Mammary epithelial cell (primary cell): ENCODE data around the gene ZNF503.

Source experiments
- EZH2 ChIP-seq: IDR thresholded peaks from 2 replicates; pipeline ENCODE4 v1.6.1; 2012; ENCODE audit warnings: low read length, inconsistent platforms, borderline replicate concordance
- TF ChIP-seq, protein P1 (sequence below), 2 donors: IDR thresholded peaks in 1 of 2; conservative IDR thresholded peaks in 1 of 2; 2 replicates each; pipeline ENCODE4 v1.5.1; 2011 to 2012; ENCODE audit warnings: inconsistent platforms in 2 of 2, low read length in 2 of 2, mild to moderate bottlenecking in 2 of 2, control low read depth in 1 of 2, low read depth in 1 of 2; ENCODE audit not compliant: insufficient read depth in 1 of 2; ENCODE audit errors: extremely low read depth in 1 of 2

DNA sequence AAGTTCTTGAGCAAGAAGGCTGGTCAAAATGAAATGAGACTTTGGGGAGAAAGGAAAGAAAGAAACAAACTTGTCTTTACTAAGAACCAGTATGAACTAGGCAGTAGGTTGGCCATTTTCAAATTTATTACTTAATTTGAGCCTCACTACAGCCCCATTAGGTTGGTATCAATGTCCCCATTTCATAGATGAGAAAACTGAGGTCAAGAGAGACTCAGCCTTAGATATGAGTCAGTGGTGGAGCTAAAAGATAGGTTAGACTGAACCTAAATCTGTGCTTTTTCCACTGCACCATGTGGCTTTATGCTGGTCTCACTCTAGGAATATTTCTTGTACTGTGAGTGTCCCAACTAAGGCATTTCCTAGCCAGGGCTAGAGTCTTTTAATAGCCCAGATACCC, 8.8 kb downstream of the ZNF503 start:
- TF ChIP-seq, protein P1, sequence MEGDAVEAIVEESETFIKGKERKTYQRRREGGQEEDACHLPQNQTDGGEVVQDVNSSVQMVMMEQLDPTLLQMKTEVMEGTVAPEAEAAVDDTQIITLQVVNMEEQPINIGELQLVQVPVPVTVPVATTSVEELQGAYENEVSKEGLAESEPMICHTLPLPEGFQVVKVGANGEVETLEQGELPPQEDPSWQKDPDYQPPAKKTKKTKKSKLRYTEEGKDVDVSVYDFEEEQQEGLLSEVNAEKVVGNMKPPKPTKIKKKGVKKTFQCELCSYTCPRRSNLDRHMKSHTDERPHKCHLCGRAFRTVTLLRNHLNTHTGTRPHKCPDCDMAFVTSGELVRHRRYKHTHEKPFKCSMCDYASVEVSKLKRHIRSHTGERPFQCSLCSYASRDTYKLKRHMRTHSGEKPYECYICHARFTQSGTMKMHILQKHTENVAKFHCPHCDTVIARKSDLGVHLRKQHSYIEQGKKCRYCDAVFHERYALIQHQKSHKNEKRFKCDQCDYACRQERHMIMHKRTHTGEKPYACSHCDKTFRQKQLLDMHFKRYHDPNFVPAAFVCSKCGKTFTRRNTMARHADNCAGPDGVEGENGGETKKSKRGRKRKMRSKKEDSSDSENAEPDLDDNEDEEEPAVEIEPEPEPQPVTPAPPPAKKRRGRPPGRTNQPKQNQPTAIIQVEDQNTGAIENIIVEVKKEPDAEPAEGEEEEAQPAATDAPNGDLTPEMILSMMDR (conservative IDR thresholded peaks at IDR 0.05 in 1 of 2, IDR thresholded peaks at IDR 0.05 in 1 of 2; ENCODE audit: extremely low read depth in 1 of 2, insufficient read depth in 1 of 2, low read depth in 1 of 2, low read length in 2 of 2), result no peak
- no peak for TF ChIP-seq EZH2
